C4-2B (cell line): Measurements from ENCODE around the gene CXCR3.
"Not testable (repeated sequence)": the region's sequence is repeated elsewhere in the genome, so short reads cannot be mapped to it uniquely, and the experiment has no call there.

Experiments
- H3K27ac ChIP-seq: fragments of 450-650 bp; 2 replicates; pipeline ENCODE4 v1.5.1; 2017
- ZFX ChIP-seq: fragments of 450-650 bp; IDR thresholded peaks from 2 replicates; pipeline ENCODE4 v1.6.1; 2017
- TF ChIP-seq, protein P1 (sequence below): fragments of 450-650 bp; conservative IDR thresholded peaks from 2 replicates; pipeline ENCODE4 v1.5.1; 2017; ENCODE audit warnings: mild to moderate bottlenecking

CXCR3 gene

DNA sequence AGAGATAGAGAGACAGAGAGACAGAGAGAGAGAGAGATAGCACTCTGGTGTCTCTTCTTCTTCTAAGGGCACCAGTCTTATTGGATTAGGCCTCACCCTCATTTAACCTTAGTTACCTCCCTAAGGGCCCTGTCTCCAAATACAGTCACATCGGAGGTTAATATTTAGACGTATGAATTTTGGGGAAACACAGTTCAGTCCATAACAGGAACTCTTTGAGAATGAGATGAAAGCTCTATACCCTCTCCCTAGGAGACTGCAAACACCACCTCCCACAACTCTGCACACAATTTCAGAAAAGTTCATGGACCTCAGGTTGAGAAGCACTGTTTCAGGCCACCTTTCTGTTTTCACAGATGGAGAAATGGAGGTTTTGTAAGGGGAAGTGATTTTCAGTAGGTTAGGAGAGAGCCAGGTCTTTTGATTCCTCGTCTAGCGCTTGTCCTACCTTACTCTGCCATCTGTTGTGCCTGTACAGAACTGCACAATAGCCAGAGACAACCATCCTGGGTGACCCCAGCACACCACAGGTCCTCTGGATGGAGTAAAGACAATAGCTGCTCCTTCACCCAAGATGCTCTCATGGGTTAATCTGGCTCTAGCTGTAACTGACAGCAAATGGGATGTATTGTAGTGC lies 32.1 kb upstream of the CXCR3 start:
- no peak overlapping the region for H3K27ac ChIP-seq
- TF ChIP-seq ZFX = no peak
- TF ChIP-seq, protein P1, sequence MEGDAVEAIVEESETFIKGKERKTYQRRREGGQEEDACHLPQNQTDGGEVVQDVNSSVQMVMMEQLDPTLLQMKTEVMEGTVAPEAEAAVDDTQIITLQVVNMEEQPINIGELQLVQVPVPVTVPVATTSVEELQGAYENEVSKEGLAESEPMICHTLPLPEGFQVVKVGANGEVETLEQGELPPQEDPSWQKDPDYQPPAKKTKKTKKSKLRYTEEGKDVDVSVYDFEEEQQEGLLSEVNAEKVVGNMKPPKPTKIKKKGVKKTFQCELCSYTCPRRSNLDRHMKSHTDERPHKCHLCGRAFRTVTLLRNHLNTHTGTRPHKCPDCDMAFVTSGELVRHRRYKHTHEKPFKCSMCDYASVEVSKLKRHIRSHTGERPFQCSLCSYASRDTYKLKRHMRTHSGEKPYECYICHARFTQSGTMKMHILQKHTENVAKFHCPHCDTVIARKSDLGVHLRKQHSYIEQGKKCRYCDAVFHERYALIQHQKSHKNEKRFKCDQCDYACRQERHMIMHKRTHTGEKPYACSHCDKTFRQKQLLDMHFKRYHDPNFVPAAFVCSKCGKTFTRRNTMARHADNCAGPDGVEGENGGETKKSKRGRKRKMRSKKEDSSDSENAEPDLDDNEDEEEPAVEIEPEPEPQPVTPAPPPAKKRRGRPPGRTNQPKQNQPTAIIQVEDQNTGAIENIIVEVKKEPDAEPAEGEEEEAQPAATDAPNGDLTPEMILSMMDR = 0 out of 2 replicates have a peak, but pooled peaks have one; percentile 4

DNA sequence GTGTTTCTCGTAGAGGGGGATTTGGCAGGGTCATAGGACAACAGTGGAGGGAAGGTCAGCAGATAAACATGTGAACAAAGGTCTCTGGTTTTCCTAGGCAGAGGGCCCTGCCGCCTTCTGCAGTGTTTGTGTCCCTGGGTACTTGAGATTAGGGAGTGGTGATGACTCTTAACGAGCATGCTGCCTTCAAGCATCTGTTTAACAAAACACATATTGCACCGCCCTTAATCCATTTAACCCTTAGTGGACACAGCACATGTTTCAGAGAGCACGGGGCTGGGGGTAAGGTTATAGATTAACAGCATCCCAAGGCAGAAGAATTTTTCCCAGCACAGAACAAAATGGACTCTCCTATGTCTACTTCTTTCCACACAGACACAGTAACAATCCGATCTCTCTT lies 26.1 kb upstream of the CXCR3 start:
- H3K27ac ChIP-seq = not testable (repeated sequence)

DNA sequence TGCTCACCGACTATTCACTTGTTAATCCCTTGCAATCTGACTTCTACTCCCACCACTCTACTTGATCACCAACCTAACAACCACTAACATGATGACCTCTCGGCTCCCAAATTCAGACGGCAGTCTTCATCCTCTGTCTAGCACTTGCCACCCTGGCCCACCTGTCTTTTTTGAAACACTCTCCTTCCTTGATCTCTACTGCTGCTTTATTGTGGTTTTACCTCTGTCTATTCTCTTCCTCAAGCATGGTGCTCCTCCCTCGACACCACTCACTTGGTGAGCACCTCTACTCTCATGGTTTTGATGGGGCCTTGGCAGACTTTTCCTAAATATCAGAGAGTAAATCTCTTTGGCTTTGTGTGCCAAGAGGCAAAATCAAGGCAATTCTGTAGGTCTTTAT lies 21.7 kb upstream of the CXCR3 start:
- H3K27ac ChIP-seq = no peak overlapping the region
- TF ChIP-seq, protein P1 = no peak
- no peak for TF ChIP-seq ZFX

DNA sequence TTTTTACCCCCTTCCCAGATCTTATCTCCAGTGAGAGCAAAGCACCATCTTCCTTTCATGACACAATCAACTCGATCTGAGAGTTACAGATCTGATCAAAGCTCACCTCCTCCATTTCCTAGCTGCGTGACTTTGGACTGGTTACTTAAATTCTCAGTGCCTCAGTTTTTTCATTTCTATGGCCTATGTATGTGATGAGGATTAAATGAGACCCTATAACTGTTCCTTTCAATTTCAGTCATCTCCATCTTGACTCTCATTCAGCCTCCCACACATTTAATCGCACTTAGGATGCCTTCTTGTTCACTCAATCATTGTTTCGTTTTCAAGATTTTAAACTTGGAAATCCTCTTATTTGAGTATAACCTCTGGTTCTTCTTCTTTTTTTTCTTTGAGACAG lies 20.1 kb upstream of the CXCR3 start:
- no peak overlapping the region for H3K27ac ChIP-seq
- TF ChIP-seq ZFX = no peak
- TF ChIP-seq, protein P1 = no peak

DNA sequence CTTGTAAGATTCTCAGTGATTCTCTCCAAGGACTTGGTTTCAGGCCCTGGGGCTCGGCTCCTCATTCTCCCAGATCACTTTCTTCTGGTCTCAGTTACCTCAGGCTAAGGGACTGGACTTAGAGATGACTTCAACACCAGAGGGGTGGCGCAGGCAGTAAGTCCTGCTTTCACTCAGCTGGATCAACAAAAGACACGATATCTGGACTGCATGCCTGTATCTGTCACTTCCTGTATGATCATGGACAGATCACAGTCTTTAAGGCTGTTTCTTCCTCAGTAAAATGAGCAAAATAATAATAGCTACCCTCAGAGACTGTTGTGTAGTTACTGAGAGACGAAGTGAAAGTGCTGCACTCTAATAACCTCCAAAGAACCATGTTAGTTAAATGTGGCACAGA lies 19.5 kb upstream of the CXCR3 start:
- H3K27ac ChIP-seq = no peak overlapping the region
- TF ChIP-seq, protein P1 = no peak

DNA sequence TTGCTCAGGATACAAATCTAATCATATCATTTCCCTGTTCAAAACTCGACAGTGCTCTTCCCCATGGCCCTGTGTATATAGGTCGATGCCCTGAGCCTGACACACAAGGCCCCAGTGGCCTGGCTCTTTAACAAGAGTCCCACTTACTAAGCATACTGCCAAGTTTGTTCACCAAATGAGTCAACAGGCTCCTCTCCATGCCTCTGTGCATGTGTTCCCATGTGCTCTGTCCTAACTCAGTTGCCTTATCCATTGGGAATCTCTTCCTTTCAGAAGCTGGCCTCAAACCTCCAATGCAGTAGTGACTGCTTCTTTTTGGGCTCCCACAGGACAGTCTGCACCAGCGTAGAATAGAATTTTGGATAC lies 18.9 kb upstream of the CXCR3 start:
- H3K27ac ChIP-seq = no peak overlapping the region
- TF ChIP-seq ZFX = no peak
- TF ChIP-seq, protein P1 = no peak

DNA sequence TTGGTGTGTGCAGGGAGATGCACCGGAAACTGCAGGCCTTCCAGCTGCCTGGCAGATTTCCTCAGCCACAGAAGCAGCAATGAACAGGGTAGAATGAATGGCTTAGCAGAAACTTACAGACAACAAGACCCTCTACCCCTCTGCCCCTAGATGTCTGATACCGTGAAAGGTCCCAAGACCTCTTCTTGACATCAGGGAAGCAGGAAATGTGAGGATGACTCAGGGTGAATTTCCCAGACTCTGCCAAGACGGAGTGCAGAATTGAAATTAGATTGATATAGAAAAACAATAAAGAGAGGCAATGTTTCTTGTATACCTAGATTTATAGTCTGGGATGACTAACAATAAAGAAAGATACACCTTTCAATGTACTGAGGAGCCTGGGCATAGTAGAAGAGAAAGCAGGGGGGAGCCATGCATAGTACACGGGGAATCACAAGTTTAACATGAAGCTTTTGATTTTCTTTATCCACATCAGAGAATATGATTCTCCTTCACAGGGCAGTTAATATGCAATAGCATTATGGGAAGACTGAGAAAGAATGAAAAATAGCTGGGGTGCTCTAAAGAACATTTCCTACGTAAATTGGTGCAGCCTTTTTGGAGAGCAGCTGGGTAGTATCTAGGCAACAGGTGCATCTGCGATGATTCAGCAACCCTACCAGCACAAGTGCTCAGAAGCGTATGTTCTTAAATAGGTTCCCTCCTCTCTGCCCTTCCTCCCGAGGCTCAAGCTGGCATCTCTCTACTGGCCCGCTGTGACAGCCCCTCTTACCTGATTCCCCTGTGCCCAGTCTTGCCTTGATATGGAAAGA lies 18.3 kb upstream of the CXCR3 start:
- no peak overlapping the region for H3K27ac ChIP-seq
- TF ChIP-seq, protein P1 = no peak

DNA sequence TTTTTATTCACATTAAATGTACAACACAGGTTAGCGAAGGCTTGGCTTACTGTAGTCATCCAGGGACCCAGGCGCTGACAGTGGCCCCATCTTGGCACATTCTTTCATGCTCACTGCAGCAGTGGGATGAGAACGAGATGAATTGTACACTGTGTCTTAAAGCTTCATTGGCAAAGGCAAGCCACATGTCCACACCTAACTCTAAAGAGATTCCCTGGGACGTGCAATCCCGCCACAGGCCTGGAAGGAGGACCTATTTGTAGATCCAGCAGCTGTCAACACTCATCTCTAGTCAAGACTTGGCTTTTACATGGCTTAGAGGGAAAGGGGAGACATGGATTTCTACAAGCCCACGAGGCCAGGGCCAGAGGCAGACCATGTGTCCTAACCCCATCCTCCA lies 16.1 kb upstream of the CXCR3 start:
- TF ChIP-seq, protein P1 = no peak
- TF ChIP-seq ZFX = no peak
- no peak overlapping the region for H3K27ac ChIP-seq
